HG03558 (cell line): ENCODE data around the gene RAB5IF.
"Not testable (repeated sequence)": the region's sequence is repeated elsewhere in the genome, so short reads cannot be mapped to it uniquely, and the experiment has no call there.

ENCODE experiments used
- ATAC-seq: cut with Tn5 transposase; IDR thresholded peaks from one replicate; pipeline ENCODE4 v1.9.1; 2021; ENCODE audit warnings: moderate number of reproducible peaks; ENCODE audit not compliant: unreplicated experiment; ENCODE audit errors: extremely low read depth

The RAB5IF gene

DNA sequence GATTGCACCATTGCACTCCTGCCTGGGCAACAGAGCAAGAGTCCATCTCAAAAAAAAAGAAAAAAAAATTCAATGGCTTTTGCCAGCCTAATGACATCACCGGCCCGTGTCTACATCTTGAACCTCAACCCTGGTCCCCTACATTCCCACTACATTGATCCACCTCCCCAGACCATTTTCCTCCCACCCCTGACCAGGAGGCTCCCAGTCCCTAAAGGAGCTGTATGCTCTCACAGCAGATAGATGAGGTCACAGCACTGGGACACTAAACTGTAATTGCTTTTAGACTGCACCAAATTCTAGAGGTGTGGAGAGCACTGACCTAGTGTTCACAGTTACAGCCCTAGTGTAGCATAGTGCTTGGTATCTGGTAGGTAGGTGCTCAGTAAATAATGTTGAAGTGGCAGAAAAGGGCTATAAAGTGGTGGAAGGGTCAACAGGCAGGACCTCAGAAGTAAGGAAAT is 21.5 kb upstream of the RAB5IF start:
- no peak for ATAC-seq

DNA sequence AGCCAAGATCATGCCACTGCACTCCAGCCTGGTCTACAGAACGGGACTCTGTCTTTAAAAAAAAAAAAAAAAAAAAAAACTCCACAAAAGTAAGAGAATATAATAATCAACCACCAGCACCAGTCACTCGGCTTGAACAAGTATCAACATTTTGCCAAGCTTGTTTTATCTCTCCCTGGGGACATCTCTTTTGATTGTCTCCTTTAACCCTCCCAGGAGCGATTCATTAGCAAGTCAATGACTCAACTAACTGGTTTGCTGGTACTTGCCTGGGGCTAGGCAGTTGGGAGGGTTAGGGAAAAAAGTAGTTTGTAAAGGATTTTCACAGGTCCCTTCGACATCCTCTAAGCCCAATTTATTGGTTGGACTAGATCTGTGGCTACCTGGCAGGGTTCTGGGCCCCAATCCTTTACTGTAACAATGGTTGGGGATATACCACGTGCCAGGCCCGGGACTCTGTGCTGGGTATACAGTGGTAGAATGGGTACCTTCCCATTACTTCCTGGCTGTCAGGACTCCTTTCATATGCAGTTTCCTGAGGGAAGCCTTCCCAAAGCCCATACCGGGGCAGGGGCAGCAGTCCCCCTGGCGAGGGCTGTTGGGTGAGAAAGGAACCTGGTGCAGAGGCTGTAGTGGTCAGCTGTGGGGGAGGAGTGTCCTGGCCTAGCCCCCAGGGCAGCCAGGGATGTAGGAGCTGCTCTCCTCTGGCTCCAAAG is 20.0 kb upstream of the RAB5IF start:
- no peak for ATAC-seq

DNA sequence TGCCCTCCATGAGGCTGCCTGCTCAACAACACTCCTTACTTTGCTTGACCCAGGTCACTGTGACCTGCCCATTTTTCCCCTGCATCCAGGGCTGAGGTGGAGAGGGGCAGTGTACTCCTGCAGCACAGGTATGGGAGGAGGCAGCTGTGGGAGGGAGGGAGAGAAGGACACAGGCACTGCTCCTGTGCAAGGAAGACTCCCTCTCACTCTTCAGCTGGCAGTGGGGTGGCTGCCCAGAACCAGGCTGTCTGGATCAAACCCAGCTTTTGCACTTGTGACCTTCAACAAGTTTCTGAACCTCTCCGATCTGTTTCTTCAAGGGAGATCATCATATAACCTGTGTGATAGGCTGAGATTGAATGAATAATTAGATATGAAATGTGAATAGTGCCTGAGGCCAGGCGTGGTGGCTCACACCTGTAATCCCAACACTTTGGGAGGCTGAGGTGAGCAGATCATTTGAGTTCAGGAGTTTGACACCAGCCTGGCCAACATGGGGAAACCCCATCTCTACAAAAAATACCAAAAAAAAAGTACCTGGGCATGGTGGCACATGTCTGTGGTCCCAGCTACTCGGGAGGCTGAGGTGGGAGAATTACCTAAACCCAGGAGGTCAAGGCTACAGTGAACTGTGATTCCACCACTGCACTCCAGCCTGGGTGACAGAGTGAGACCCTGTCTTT is 18.1 kb upstream of the RAB5IF start:
- ATAC-seq, result no peak

DNA sequence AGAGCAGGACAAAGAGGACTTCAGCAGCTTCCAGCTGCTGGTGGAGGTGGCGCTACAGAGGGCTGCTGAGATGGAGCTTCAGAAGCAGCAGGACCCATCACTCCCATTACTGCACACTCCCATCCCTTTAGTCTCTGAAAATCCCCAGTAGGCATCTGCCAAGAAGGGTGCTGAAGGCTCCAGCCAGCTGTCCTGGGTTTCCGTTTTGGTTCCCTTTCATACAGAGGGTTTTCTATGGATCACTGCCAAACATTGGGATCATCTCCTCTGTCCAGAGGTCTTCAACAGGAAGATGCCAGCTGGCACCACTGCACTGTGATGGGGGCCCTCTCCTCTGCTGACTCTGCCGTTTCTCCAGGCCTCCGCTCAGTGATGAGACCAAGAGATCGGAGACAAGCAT is 14.3 kb upstream of the RAB5IF start:
- ATAC-seq, result no peak

DNA sequence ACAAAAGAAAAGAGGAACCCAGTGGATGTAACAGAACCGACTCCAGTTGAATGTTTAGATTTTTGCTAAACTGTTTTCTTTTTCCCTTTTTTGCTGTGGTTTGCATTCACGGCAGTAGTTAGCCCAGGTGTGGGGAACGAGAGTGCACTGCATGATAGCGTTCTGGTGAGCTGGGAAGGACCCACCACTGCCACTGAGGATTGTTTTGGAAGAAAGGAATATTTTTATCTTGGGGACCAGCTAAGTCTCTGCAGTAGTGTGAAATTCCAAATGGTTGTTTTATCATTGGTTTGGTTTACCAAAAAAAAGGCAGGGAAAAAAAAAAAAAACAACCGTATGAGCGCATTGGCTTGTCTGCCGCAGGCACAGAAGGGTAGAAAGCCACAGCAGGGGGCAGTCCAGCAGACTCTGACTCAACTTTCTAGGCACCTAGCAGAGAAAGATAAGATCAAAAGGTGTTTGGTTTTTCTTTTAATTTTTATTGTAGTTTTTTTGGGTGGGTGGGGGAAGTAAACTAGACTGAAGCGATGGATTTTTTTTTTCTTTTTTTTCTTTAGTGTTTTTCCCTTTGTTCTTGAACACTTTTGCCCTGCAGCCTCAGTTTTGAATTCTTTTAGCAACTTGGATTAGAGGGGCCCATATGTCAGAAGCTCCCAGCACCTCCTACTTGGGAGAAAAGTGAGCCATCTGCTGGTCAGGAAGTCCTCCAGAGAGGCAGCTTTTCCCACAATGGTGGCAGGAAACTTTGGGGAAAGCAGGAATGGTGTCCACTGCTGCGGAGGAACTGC is 13.5 kb upstream of the RAB5IF start:
- ATAC-seq, result no peak

DNA sequence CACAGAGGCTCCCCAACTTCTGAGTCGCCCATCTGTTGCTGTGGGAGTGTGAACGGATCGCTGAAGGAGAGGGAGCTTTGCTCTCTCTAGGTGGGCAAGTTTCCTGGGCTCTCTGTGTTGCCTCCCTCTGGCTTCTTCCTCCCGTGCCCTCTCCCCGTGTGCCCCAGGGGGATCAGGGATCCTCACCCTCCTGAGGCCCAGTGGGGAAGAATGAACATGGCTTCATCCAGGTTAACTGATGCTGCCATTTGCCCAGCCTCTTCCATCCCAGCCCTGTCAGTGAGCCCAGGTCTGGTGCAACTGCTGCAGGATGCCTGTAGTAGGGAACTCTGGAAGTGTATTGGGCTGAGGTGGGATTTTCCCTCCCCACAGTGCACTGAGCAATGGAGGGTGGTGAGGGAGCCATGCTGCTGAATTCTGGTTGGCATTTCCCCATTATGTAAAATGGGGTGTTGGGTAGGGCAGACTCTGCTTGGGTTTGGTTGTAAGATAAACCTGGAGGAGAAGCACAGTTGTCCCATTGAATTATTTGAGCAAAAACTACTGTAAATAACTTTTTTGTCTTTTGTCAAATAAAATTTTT is 12.1 kb upstream of the RAB5IF start:
- ATAC-seq, result no peak

DNA sequence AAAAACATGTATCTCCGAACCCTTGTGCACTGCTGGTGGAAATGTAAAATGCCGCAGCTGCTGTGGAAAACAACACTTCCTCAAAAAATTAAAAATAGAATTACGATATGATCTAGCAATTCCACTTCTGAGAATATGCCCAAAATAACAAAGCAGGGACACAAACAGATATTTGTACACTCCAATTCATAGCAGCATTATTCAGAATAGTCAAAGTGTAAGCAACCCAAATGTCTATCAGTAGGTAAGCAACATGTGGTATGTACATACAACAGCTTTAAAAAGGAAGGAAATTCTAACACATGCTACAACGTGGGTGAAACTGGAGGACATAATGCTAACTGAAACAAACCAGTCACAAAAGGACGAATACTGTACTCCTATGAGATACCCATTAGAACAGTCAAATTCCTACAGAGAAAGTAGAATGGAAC is 5.7 kb upstream of the RAB5IF start:
- ATAC-seq, result no peak

DNA sequence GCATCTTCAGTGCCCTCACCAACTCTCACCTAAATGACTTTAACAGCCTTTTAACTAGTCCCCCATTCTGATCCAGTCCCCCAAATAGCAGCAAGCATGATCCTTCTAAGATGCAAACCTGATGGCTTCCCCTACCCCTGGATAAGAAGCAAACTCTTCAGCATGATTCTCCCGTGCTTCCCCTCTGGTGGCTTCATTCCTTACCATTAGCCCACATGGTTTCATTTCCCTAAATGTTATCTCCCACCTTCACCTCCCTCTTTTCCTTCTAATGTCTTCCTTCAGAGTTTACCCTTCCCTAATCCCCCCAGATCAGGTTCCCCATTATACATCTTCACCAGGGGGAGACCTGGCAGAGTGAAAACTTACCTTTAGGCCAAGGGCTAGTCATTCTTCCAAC is 4.0 kb upstream of the RAB5IF start:
- no peak for ATAC-seq

DNA sequence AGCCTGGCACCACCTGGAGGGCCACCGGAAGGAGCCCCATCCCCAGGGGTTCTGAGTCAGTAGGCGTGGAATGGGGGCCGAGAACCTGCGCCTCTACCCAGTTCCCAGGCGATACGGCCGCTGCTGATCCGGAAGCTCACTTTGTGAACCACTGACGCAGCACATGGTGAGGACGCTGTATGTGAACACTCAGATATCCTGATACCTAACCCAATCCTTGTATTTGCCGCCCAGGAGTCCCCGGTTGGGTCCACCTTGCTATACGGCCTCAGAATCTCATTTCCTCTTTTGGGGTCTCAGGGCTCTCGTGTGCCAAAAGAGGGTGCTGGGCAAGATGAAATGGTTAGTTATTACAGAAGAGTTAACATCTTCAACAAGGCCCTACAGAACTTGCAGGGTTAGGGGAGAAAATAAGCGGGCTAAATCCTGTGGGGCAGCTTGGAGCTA is 604 bp upstream of the RAB5IF start:
- peak; percentile 6 for ATAC-seq

DNA sequence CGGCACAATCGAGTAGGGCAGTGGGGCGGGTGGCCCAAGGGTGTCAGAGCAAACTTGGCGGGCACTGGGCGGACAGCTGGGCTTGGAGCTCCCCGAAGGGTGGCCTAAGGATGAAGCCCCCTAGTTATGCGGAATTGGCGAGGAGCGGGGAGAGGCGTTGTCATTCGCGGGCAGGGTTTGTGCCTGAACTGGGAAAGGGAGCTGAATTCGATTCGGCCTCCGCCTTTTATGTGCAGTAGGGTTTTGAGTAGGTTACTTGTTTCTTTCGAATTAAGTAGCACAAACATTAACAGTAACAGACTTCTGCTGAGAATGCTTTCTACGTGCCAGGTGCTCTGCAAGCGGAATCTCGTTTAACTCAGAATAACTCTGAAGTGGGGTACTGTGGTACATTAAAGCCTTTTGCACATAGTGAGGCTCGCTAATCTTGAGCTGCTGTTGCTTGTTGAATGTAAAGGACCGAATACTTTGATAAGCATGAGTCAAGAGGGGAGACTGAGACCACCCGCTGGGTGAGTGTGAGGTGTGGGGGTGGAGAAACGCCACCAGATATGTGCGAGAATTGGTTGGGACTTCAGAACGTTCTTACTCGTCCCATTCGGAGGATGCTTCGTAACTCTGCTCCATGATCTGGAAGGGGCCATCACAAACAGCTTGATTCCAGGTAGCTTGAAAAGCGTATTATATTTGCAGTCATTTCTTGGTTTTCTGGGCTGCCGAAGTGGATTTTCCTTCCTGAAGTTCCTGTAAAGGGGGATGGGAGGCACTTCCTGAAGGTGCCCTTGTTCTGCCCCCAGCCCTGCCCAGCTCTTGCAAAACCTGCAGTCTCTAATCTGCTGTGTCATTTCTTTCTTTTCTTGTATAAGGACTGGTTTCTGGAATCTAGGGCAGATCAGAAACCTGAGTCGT is 833 bp downstream of the RAB5IF start:
- no peak for ATAC-seq

DNA sequence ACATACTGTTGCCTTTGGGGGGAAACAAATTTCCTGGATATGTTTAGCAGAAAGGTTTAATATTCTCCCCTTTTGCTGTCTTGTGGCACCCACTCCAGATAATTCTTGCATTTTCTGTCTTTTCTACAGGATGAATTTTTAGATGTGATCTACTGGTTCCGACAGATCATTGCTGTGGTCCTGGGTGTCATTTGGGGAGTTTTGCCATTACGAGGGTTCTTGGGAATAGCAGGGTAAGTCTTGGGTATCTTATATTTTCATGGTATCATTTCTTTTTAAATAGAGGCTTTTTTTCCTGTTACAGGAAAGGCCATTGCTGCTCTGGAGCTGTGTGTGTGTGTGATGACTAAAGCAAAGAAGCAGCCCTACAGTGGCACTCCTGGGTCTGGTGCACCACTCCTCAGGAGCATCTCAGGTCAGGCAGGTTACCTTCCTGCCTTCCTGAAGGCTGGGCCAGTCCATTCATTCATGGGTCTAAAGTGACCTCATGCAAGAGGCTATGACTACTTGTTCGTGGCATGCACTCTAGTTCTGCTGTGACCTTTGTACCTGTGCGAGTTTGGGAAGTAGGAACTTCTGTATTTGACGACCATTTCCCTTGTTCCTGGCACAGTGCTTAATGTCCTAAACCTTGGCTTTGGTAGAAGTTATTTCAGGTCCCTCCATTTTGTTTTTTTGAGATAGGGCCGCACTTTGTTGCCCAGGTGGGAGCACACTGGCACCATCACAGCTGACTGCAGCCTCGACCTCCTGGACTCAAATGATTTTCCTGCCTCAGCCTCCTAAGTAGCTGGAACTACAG is 2.2 kb downstream of the RAB5IF start:
- no peak for ATAC-seq

DNA sequence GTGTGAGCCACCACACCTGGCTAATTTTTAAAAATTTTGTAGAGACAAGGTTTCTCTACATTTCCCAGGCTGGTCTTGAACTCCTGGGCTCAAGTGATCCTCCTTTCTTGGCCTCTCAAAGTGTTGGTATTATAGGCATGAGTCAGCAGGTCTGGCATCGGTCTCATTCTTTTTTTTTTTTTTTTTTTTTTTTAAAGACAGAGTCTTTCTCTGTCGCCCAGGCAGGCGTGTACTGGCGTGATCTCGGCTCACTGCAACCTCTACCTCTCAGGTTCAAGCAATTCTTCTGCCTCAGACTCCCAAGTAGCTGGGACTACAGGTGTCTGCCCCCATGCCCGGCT is 2.8 kb downstream of the RAB5IF start:
- ATAC-seq, result not testable (repeated sequence)

DNA sequence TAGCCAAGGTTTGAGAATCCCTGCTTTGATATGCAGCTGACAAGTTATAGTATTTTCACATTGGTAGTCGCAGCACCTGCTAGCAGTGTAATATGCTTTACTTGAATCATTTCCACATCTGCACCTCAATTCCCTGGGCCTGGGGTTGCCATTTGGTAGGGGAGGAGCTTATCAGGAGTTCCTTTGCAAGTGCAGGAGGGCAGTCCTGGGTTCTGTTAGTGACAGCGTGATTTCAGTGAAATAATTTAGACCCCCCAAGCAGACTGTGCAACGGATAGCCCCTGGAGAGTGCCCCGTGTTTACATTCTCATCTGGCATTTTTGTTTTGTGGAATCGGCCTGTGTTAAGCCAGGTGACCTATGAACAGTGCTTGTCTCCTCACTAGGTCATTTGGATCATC is 6.0 kb downstream of the RAB5IF start:
- ATAC-seq, result no peak

DNA sequence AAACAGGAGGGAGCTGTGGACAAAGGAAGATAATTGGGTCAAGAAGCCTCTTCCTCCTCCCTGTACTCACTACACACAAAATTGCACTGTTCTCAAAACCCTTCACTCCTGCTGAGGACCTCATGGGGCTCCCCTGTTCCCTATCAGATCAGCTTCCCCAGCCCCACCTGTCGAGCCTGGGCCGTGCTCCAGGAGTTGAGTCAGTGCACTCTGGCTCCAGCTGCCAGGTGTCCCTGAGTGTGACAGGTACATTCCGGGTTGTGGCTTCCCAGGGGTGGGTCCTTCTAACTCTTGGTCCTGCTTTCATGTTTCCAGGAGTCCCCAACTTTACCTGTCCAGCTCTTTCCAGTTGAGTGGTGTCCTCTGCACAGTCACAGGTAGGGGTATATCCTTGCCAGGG is 8.4 kb downstream of the RAB5IF start:
- no peak for ATAC-seq

DNA sequence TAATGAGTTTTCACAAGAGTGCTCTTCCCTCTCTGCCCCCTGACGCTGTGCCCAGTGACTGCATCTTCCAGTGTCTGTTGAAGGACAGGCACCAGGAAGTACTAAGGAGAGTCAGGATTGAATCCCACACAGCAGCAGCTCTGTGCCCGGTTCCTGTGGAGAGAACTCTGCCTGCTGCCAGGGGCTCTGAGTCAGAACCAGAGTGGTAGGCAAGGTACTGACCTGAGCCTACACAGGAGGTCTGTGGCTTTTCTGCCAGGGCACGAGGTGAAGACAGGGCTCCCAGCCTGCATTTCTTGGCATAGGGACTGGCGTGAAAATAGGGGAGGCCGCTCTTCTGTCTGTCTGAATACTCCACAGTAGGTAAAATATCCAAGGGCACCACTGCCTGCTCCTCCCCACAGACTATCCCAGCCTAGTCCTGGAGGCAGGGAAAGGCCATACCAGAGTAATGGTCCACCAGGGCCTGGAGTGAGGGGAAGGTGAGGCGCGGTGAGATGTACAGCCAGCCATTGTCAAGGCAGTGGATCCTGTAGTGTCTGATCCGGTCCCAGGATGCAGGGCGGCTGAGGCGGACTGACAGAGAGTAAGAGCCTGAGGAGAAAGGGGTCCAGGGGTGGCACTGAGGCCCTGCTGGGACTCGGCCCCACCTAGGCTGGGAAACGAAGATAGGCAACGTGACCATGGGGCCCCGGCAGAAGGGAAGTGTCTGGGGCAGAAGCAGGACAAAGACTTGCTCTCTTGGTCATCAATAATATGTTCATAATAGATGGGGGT is 9.4 kb downstream of the RAB5IF start:
- no peak for ATAC-seq

DNA sequence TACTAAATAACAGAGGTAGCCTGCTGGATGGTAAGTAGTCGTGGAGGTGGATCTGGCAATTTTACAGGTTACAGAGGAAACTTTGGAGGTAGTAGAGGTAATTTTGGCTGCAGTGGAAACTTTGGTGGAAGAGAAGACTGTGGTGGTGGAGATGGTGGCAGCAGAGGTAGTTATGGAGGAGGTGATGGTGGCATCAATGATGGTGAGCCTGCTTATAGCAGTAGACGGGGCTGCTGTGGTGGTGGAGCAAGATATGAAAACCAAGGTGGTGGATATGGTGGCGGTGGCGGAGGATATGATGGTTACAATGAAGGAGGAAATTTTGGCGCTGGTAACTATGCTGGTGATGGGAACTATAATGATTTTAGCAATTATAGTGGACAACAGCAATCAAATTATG is 15.3 kb downstream of the RAB5IF start:
- ATAC-seq, result no peak

DNA sequence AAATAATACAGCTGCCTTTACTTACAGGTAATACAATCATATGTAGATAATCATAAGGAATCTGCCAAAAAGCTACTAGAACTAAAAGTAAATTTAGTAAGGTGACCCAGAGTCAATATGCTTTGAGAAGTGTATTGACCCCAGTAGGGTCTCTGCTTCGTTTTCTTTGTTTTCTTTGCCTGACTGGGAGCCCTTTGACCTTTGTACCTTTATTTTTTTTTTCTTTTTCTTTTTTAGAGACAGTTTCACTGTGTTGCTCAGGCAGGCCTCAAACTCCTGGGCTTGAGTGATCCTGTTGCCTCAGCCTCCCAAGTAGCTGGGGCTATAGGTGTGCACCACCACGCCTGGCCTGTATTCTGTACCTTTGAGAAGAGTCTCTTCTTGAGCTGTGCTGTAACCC is 17.9 kb downstream of the RAB5IF start:
- ATAC-seq, result no peak
